HepG2 (cell line): Measurements from ENCODE around the gene SMYD2. TPM values are rescaled to one million over a fixed set of nuclear protein-coding genes. Genes with fewer than 3 reads are reported as not detected.

ENCODE experiments used
- ATAC-seq: fragments of 200-7000 bp; cut with Tn5 transposase; 3 replicates; pipeline ENCODE4 v1.9.1; 2020; ENCODE audit warnings: mild to moderate bottlenecking, moderate library complexity
- BruUV-seq: library from RNA; stranded (reverse); fragments of 400-500 nt; replicated peaks from 2 replicates; lab custom pipeline; 2021; lab: Mats Ljungman, UMichigan
- CTCF ChIA-PET: fragments of 300-600 bp; formaldehyde crosslinking; extraction: SDS; loops from one replicate; lab custom pipeline; 2021; ENCODE audit warnings: low total read pairs, inconsistent platforms, low intra/inter-chr PET ratio; lab: Yijun Ruan, JAX
- POLR2A ChIA-PET: fragments of 350-600 bp; sonication (Branson Sonifier 250); formaldehyde crosslinking; loops from one replicate; lab custom pipeline; 2020; ENCODE audit warnings: antibody characterized with exemption, inconsistent platforms; lab: Yijun Ruan, JAX
- DNase-seq: peaks from one replicate; pipeline ENCODE4 v3.0.0-alpha.2; 2015; ENCODE audit warnings: low spot score
- FAIRE-seq: peaks from 3 replicates; lab custom pipeline; 2011; peaks lifted over from hg19 to GRCh38; lab: Jason Lieb, UNC
- H2AFZ ChIP-seq: one replicate; pipeline ENCODE4 v1.6.1; 2011; ENCODE audit warnings: low read length, inconsistent platforms
- H3K27ac ChIP-seq: fragments of 300-600 bp; 3 replicates; pipeline ENCODE4 v1.8.0; 2011; ENCODE audit warnings: mixed run types, mild to moderate bottlenecking, mixed read lengths, low read length, inconsistent platforms; ENCODE audit not compliant: insufficient read depth; ENCODE audit errors: extremely low read length
- H3K27me3 ChIP-seq, 2 experiments: fragments of 200-600 bp in 1 of 2; 2 replicates in 1 of 2; 3 replicates in 1 of 2; pipeline versions ENCODE4 v1.6.0 to v1.8.0; 2011; ENCODE audit warnings: low read length in 2 of 2, mild to moderate bottlenecking in 2 of 2, moderate library complexity in 2 of 2, inconsistent platforms in 1 of 2; ENCODE audit not compliant: insufficient read depth in 2 of 2, control insufficient read depth in 1 of 2
- H3K36me3 ChIP-seq, 2 experiments: fragments of 200-600 bp in 1 of 2; replicated peaks in 1 of 2; 2 replicates in 1 of 2; 3 replicates in 1 of 2; pipeline versions ENCODE4 v1.5.1 to v1.8.0; 2011; ENCODE audit warnings: low read length in 2 of 2, inconsistent platforms in 1 of 2; ENCODE audit not compliant: insufficient read depth in 2 of 2, control insufficient read depth in 1 of 2
- H3K4me1 ChIP-seq: 2 replicates; pipeline ENCODE4 v1.5.1; 2012; ENCODE audit warnings: low read length, inconsistent platforms; ENCODE audit not compliant: insufficient read depth
- H3K4me2 ChIP-seq: 2 replicates; pipeline ENCODE4 v1.6.0; 2011; ENCODE audit warnings: low read depth, low read length, inconsistent platforms
- H3K4me3 ChIP-seq, 3 experiments: fragments of 200-600 bp in 1 of 3; sonication (generic), shearing (Covaris generic) in 1 of 3; replicated peaks in 1 of 3; 2 replicates each; pipeline ENCODE4 v1.5.1; 2011 to 2016; ENCODE audit warnings: low read length in 3 of 3, inconsistent platforms in 2 of 3, low read depth in 2 of 3, mild to moderate bottlenecking in 2 of 3, control low read depth in 1 of 3, mixed read lengths in 1 of 3; ENCODE audit not compliant: insufficient read depth in 1 of 3
- H3K79me2 ChIP-seq: one replicate; pipeline ENCODE4 v1.6.1; 2011; ENCODE audit warnings: low read length, inconsistent platforms; ENCODE audit not compliant: insufficient read depth
- H3K9ac ChIP-seq: 2 replicates; pipeline ENCODE4 v1.6.0; 2011; ENCODE audit warnings: mild to moderate bottlenecking, low read depth, low read length, inconsistent platforms; ENCODE audit not compliant: insufficient read depth
- H3K9me3 ChIP-seq: 2 replicates; pipeline ENCODE4 v1.5.1; 2012; ENCODE audit warnings: mild to moderate bottlenecking, low read length
- H4K20me1 ChIP-seq: 2 replicates; pipeline ENCODE4 v1.6.0; 2011; ENCODE audit warnings: inconsistent platforms, mild to moderate bottlenecking, low read length, moderate library complexity; ENCODE audit not compliant: insufficient read depth
- ADNP ChIP-seq: sonication (generic); formaldehyde crosslinking; IDR thresholded peaks from 2 replicates; pipeline ENCODE4 v1.4.0; 2020; ENCODE audit warnings: missing genetic modification reagents
- MIER3 ChIP-seq: IDR thresholded peaks from 2 replicates; pipeline ENCODE4 v1.6.1; 2016; ENCODE audit warnings: missing compliant biosample characterization, borderline replicate concordance
- NCOA5 ChIP-seq: sonication (generic); formaldehyde crosslinking; IDR thresholded peaks from 2 replicates; pipeline ENCODE4 v1.4.0; 2020; ENCODE audit warnings: missing genetic modification reagents
- PTBP1 ChIP-seq: fragments of 200-400 bp; formaldehyde crosslinking; IDR thresholded peaks from 2 replicates; pipeline ENCODE4 v1.6.1; 2018; ENCODE audit warnings: low read length, low read depth; ENCODE audit not compliant: poor library complexity, severe bottlenecking
- ZBTB25 ChIP-seq: IDR thresholded peaks from 2 replicates; pipeline ENCODE4 v1.6.1; 2018; ENCODE audit warnings: missing genetic modification reagents
- ZNF331 ChIP-seq: sonication (generic); formaldehyde crosslinking; IDR thresholded peaks from 2 replicates; pipeline ENCODE4 v1.4.0; 2020; ENCODE audit warnings: missing genetic modification reagents
- ZNF784 ChIP-seq: sonication (generic); formaldehyde crosslinking; IDR thresholded peaks from 2 replicates; pipeline ENCODE4 v1.5.1; 2020; ENCODE audit warnings: missing genetic modification reagents, mild to moderate bottlenecking, borderline replicate concordance
- WGBS: methylation state at CpG from one replicate; pipeline ENCODE4 v1.1.6; 2017; ENCODE audit warnings: low lambda C conversion rate; 5-methylcytosine and 5-hydroxymethylcytosine counted together
- in situ Hi-C: cut with HindIII; loops from 2 replicates; pipeline ENCODE4 v1.10.0; 2017; ENCODE audit warnings: low pct_unique_long_range_greater_than_20kb; ENCODE audit not compliant: extremely low pct_ligation_motif_present
- intact Hi-C: fragments of 100-400 bp; cut with micrococcal nuclease; formaldehyde crosslinking; loops from one replicate; pipeline ENCODE4 v1.10.0; 2022; ENCODE audit not compliant: unreplicated experiment
- polyA plus RNA-seq, 8 experiments: library from polyadenylated mRNA; depleted of rRNA in 3 of 8; stranded (reverse) in 7 of 8; unstranded in 1 of 8; fragments of >200 nt; fragmentation: Illumina TruSeq in 4 of 8; extraction: Trizol in 4 of 8; gene quantifications; 2 replicates each; pipeline versions ENCODE4 v1.2.1 to v1.2.3, GENCODE V29; 2011 to 2016; ENCODE audit warnings: low read depth in 4 of 8, missing spikeins in 1 of 8, mixed read lengths in 1 of 8; ENCODE audit not compliant: insufficient read depth in 1 of 8
- total RNA-seq, 5 experiments: library from RNA; depleted of rRNA; stranded (reverse); fragments of >200 nt; fragmentation: Illumina TruSeq; extraction: Trizol; gene quantifications; 2 replicates each; pipeline ENCODE4 v1.2.3, GENCODE V29; 2016; ENCODE audit warnings: low read depth in 1 of 5

Gene SMYD2
- total and polyA plus RNA-seq, 2 of the 13 experiments (the other 11 are each of a cell fraction or from before 2014, with no cell fraction given): 72.7 to 139 TPM

GRCh38 chr1:214330715-214331114 lies 49.8 kb downstream of the SMYD2 start:
- ChIA-PET CTCF (interaction anchor here (3.5 to 8.2 kb wide), 2 partner anchors 69 to 117 kb away, joined by 10 to 82 read pairs; no protein-coding TSS in a partner anchor), POLR2A (no interaction called here)
- 97% methylated on average over 12 of the region's 12 CpGs for WGBS
- intact Hi-C loops (loop anchor here (10.0 kb wide), 1 partner anchor 1194 kb away; no protein-coding TSS in a partner anchor), in situ Hi-C loops (loop anchor here (5.0 to 10.0 kb wide), 3 partner anchors 68 to 254 kb away; no protein-coding TSS in a partner anchor)
- ATAC-seq: no peak
- TF ChIP-seq MIER3 (CRISPR knock-in tag) (no peak), ZBTB25 (CRISPR knock-in tag) (no peak), ADNP (no peak), PTBP1 (no peak), ZNF331 (no peak), NCOA5 (CRISPR knock-in tag) (no peak), ZNF784 (CRISPR knock-in tag) (no peak)
- no peak overlapping the region for H3K9ac ChIP-seq
- no TSS peak for BruUV-seq
- H3K9me3 ChIP-seq: no peaks in the 10 kb centered on the region
- H3K4me3 ChIP-seq: no peak overlapping the region
- DNase-seq: no peak
- no peak overlapping the region for H2AFZ ChIP-seq
- no peaks in the 10 kb centered on the region for H3K27me3 ChIP-seq
- H3K4me2 ChIP-seq: no peak overlapping the region
- no peaks in the 10 kb centered on the region for H3K4me1 ChIP-seq
- H3K79me2 ChIP-seq: no peaks in the 10 kb centered on the region
- no peak for FAIRE-seq
- H4K20me1 ChIP-seq: peaks cover 3% of the 10 kb centered on the region
- H3K36me3 ChIP-seq: peaks cover 23 to 75% of the 10 kb centered on the region in 2 experiments
- H3K27ac ChIP-seq: no peak overlapping the region
